GM21360 (cell line): ENCODE data around the gene METTL17.
"Not testable (repeated sequence)": the region's sequence is repeated elsewhere in the genome, so short reads cannot be mapped to it uniquely, and the experiment has no call there.

Experiments used
- ATAC-seq: cut with Tn5 transposase; IDR thresholded peaks from one replicate; pipeline ENCODE4 v1.9.1; 2021; ENCODE audit warnings: mild to moderate bottlenecking, moderate library complexity; ENCODE audit not compliant: unreplicated experiment

Gene METTL17

GRCh38 chr14:20989787-20990600, at the start of gene METTL17:
Gene METTL17 (plus strand): TSS chr14:20989980. CDS start chr14:20990003, 23 bp downstream.
- peak; percentile 90 for ATAC-seq

- not testable (repeated sequence) for ATAC-seq
These were observed 44.6 kb upstream of the METTL17 start for GRCh38 chr14:20945146-20945545.

GRCh38 chr14:20946707-20947106, 43.1 kb upstream of the METTL17 start:
- ATAC-seq, result not testable (repeated sequence)

GRCh38 chr14:20954736-20955537, 34.8 kb upstream of the METTL17 start, which contains the start of gene RNASE2:
Gene RNASE2 (plus strand): TSS chr14:20955487. CDS start chr14:20955772, 285 bp downstream.
- ATAC-seq, result not testable (repeated sequence)

- not testable (repeated sequence) for ATAC-seq
These were observed 34.3 kb upstream of the METTL17 start for GRCh38 chr14:20955538-20955873.

GRCh38 chr14:20956376-20956976, 33.3 kb upstream of the METTL17 start:
- ATAC-seq, result no peak

GRCh38 chr14:20958946-20959345, 30.8 kb upstream of the METTL17 start:
- not testable (repeated sequence) for ATAC-seq

GRCh38 chr14:20969336-20969735, 20.4 kb upstream of the METTL17 start:
- ATAC-seq, result no peak

- peak; percentile 18 for ATAC-seq
These were observed 19.2 kb upstream of the METTL17 start for GRCh38 chr14:20970647-20970982.

GRCh38 chr14:20970983-20971704, 18.6 kb upstream of the METTL17 start:
- ATAC-seq, result peak; percentile 88

GRCh38 chr14:20971705-20972021, 18.1 kb upstream of the METTL17 start:
- peak; percentile 20 for ATAC-seq

GRCh38 chr14:20973501-20973900, 16.3 kb upstream of the METTL17 start:
- no peak for ATAC-seq

- no peak for ATAC-seq
These were observed 13.5 kb upstream of the METTL17 start for GRCh38 chr14:20976291-20976690.

- ATAC-seq, result no peak
These were observed 11.1 kb upstream of the METTL17 start for GRCh38 chr14:20978687-20979086.

- no peak for ATAC-seq
These were observed 8.9 kb upstream of the METTL17 start for GRCh38 chr14:20980906-20981305.

GRCh38 chr14:20982646-20983369, 7.0 kb upstream of the METTL17 start:
- no peak for ATAC-seq

- ATAC-seq, result not testable (repeated sequence)
These were observed 4.1 kb upstream of the METTL17 start for GRCh38 chr14:20985650-20986049.

- no peak for ATAC-seq
These were observed 3.0 kb upstream of the METTL17 start for GRCh38 chr14:20986811-20987210.

GRCh38 chr14:20988717-20989470, 886 bp upstream of the METTL17 start:
- no peak for ATAC-seq

- no peak for ATAC-seq
These were observed 351 bp upstream of the METTL17 start for GRCh38 chr14:20989471-20989786.
